ENCODE data around the gene ADGRD2. TPM values are rescaled to one million over a fixed set of nuclear protein-coding genes. Genes with fewer than 3 reads are reported as not detected.

ADGRD2 gene
- polyA plus RNA-seq, 2 of the 4 experiments (the other 2 are of a cell fraction) = not detected

DNA sequence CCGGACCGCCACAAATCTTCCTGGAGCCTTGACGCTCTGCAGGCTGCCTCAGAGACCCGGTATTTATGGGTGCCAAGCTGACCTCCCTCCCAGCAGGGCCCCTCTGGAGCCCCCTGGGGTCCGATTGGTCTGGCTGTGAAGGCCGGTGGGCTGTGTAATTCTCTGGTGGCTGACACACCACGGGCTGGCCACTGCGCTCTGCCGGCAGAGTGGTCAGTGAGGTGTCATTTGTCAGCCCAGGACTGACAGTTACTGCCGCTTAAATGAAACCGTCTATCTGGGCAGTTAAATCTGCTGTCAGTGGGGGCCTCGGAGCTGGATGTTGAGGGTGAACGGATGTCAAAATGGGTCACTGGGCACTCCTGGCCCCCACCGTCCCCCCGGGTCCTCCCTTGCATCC lies 46.2 kb downstream of the ADGRD2 start (continued):
- no peak for TF ChIP-seq RAD21 (conservative IDR thresholded peaks at IDR 0.05 in 1 of 2, IDR thresholded peaks at IDR 0.05 in 1 of 2)
- TF ChIP-seq ZFP36 (IDR thresholded peaks at IDR 0.05; ENCODE audit: borderline replicate concordance, partially characterized antibody) = no peak
- no peak for TF ChIP-seq NFE2L2 (conservative IDR thresholded peaks at IDR 0.05; ENCODE audit: low read length)
- TF ChIP-seq HOXA7 (CRISPR knock-in tag; IDR thresholded peaks at IDR 0.05) = no peak
- TF ChIP-seq, protein P1, sequence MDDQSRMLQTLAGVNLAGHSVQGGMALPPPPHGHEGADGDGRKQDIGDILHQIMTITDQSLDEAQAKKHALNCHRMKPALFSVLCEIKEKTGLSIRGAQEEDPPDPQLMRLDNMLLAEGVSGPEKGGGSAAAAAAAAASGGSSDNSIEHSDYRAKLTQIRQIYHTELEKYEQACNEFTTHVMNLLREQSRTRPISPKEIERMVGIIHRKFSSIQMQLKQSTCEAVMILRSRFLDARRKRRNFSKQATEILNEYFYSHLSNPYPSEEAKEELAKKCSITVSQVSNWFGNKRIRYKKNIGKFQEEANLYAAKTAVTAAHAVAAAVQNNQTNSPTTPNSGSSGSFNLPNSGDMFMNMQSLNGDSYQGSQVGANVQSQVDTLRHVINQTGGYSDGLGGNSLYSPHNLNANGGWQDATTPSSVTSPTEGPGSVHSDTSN (IDR thresholded peaks at IDR 0.05) = no peak
- no peak for TF ChIP-seq RNF2 (IDR thresholded peaks at IDR 0.05; ENCODE audit: borderline replicate concordance, low read depth)
- TF ChIP-seq EP300 (IDR thresholded peaks at IDR 0.05) = no peak

DNA sequence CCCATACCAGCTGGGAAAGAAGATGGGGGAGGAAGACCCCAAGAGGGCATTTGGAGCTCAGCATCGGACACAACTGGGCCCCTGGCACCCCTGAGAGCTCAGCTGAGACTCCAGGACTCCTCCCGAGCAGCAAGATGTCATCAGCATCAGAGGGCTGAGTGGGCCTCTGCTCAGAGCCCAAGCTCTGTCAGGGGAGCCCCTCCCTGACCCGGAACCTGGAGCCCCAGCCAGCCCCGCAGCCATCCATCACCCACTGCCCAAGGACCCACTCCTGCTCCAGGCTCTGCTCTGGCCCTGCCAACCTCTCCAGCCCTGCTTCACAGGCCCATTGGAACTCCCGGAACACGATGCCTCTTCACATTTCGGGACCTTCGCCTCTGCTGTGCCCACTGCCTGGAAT lies 47.2 kb downstream of the ADGRD2 start:
- CTCF ChIA-PET = interaction anchor here (0.6 to 1.8 kb wide), 5 partner anchors 9 to 118 kb away, joined by 3 to 7 read pairs (median 4); no protein-coding TSS in a partner anchor
- Histone ChIP-seq H3K4me3 (no peak overlapping the region), H3K27ac (no peak overlapping the region), H3K4me1 (no peaks in the 10 kb centered on the region), H3K4me2 (no peak overlapping the region), H3K9me3 (no peaks in the 10 kb centered on the region)
- 72% methylated on average over 8 of the region's 8 CpGs for WGBS (ENCODE audit: missing lambda C conversion rate)
- no peak for TF ChIP-seq NPAS2 (CRISPR knock-in tag; IDR thresholded peaks at IDR 0.05; ENCODE audit: borderline replicate concordance)
- TF ChIP-seq KDM1A (IDR thresholded peaks at IDR 0.05; ENCODE audit: low read depth) = no peak
- TF ChIP-seq, protein P2, sequence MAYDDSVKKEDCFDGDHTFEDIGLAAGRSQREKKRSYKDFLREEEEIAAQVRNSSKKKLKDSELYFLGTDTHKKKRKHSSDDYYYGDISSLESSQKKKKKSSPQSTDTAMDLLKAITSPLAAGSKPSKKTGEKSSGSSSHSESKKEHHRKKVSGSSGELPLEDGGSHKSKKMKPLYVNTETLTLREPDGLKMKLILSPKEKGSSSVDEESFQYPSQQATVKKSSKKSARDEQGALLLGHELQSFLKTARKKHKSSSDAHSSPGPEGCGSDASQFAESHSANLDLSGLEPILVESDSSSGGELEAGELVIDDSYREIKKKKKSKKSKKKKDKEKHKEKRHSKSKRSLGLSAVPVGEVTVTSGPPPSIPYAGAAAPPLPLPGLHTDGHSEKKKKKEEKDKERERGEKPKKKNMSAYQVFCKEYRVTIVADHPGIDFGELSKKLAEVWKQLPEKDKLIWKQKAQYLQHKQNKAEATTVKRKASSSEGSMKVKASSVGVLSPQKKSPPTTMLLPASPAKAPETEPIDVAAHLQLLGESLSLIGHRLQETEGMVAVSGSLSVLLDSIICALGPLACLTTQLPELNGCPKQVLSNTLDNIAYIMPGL (CRISPR knock-in tag; IDR thresholded peaks at IDR 0.05; ENCODE audit: borderline replicate concordance) = no peak
- TF ChIP-seq HOXB5 (CRISPR knock-in tag; IDR thresholded peaks at IDR 0.05) = no peak
- TF ChIP-seq RAD21 (conservative IDR thresholded peaks at IDR 0.05 in 1 of 2, IDR thresholded peaks at IDR 0.05 in 1 of 2) = no peak
- TF ChIP-seq BHLHE40 (IDR thresholded peaks at IDR 0.05; ENCODE audit: low read depth, low read length) = no peak
- TF ChIP-seq ZSCAN20 (CRISPR knock-in tag; IDR thresholded peaks at IDR 0.05) = no peak
- TF ChIP-seq RCOR1 (IDR thresholded peaks at IDR 0.05; ENCODE audit: low read depth, low read length) = no peak
- no peak for TF ChIP-seq PHF8 (IDR thresholded peaks at IDR 0.05; ENCODE audit: borderline replicate concordance, low read depth)
- TF ChIP-seq, protein P3, sequence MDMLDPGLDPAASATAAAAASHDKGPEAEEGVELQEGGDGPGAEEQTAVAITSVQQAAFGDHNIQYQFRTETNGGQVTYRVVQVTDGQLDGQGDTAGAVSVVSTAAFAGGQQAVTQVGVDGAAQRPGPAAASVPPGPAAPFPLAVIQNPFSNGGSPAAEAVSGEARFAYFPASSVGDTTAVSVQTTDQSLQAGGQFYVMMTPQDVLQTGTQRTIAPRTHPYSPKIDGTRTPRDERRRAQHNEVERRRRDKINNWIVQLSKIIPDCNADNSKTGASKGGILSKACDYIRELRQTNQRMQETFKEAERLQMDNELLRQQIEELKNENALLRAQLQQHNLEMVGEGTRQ (IDR thresholded peaks at IDR 0.05) = no peak
- no peak for TF ChIP-seq ZC3H11A (IDR thresholded peaks at IDR 0.05)
- no peak for TF ChIP-seq RFX5 (IDR thresholded peaks at IDR 0.05)
- TF ChIP-seq FOSL2 (IDR thresholded peaks at IDR 0.05) = no peak
- TF ChIP-seq FOSL2 (CRISPR knock-in tag; IDR thresholded peaks at IDR 0.05) = no peak
- TF ChIP-seq HEYL (CRISPR knock-in tag; IDR thresholded peaks at IDR 0.05) = no peak
- FAIRE-seq (no peak), ATAC-seq (no peak), DNase-seq (ENCODE audit: low read depth in 1 of 2, low spot score in 1 of 2) (no peak)
- POLR2A ChIA-PET = no interaction called here

DNA sequence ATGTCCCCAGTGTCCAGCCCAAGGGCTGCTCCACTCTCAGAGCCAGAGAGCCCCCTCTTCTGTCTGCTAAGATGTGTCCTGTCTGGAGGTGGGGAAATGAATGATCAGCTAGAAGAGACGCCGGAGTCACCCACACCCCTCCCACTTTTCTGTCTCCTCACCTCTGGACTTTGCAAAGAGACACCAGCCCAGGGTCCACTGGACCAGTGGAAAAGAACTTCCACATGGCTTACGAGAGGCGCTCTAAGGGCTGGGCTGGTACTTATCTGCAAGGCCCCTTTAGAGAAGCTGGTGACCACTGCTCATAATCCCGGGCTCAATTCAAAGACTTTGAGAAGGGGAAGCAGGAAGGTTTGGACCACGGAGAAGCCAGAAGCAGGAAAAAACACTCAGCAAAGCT lies 47.8 kb downstream of the ADGRD2 start:
- H3K9me3 ChIP-seq = no peaks in the 10 kb centered on the region
- ATAC-seq = no peak
- TF ChIP-seq KDM5A (IDR thresholded peaks at IDR 0.05) = no peak
- TF ChIP-seq, protein P4, sequence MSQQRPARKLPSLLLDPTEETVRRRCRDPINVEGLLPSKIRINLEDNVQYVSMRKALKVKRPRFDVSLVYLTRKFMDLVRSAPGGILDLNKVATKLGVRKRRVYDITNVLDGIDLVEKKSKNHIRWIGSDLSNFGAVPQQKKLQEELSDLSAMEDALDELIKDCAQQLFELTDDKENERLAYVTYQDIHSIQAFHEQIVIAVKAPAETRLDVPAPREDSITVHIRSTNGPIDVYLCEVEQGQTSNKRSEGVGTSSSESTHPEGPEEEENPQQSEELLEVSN (IDR thresholded peaks at IDR 0.05; ENCODE audit: borderline replicate concordance, low read depth) = no peak
- TF ChIP-seq RCOR1 (IDR thresholded peaks at IDR 0.05; ENCODE audit: low read depth, low read length) = no peak
- no peak for TF ChIP-seq GATA3 (IDR thresholded peaks at IDR 0.05; ENCODE audit: borderline replicate concordance)
- no peak for TF ChIP-seq KDM1A (IDR thresholded peaks at IDR 0.05; ENCODE audit: low read depth)
- no peak for TF ChIP-seq ZNF302 (CRISPR knock-in tag; IDR thresholded peaks at IDR 0.05)
- TF ChIP-seq CBX2 (IDR thresholded peaks at IDR 0.05; ENCODE audit: borderline replicate concordance, low read depth) = no peak
- TF ChIP-seq, protein P2 (CRISPR knock-in tag; IDR thresholded peaks at IDR 0.05; ENCODE audit: borderline replicate concordance) = no peak
- no peak for TF ChIP-seq HOXA7 (CRISPR knock-in tag; IDR thresholded peaks at IDR 0.05)
- TF ChIP-seq, protein P5, sequence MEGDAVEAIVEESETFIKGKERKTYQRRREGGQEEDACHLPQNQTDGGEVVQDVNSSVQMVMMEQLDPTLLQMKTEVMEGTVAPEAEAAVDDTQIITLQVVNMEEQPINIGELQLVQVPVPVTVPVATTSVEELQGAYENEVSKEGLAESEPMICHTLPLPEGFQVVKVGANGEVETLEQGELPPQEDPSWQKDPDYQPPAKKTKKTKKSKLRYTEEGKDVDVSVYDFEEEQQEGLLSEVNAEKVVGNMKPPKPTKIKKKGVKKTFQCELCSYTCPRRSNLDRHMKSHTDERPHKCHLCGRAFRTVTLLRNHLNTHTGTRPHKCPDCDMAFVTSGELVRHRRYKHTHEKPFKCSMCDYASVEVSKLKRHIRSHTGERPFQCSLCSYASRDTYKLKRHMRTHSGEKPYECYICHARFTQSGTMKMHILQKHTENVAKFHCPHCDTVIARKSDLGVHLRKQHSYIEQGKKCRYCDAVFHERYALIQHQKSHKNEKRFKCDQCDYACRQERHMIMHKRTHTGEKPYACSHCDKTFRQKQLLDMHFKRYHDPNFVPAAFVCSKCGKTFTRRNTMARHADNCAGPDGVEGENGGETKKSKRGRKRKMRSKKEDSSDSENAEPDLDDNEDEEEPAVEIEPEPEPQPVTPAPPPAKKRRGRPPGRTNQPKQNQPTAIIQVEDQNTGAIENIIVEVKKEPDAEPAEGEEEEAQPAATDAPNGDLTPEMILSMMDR (IDR thresholded peaks at IDR 0.05) = no peak
- no peak for FAIRE-seq
- no peak overlapping the region for H3K4me2 ChIP-seq
- H3K27ac ChIP-seq = no peak overlapping the region
- ChIA-PET CTCF (interaction anchor here (0.8 to 1.5 kb wide), 4 partner anchors 8 to 17 kb away, joined by 3 to 4 read pairs (median 3); no protein-coding TSS in a partner anchor), POLR2A (no interaction called here)
- no peak for DNase-seq (ENCODE audit: low read depth in 1 of 2, low spot score in 1 of 2)
- H3K4me3 ChIP-seq = no peak overlapping the region
- 80% methylated on average over 5 of the region's 6 CpGs for whole genome bisulfite sequencing (ENCODE audit: missing lambda C conversion rate)
- no peaks in the 10 kb centered on the region for H3K4me1 ChIP-seq
